Lower leg skin (tissue), 3 donors: ENCODE results near the gene PSKH1.

ENCODE experiments used
- CTCF ChIP-seq, 3 donors: fragments of 450-650 bp; IDR thresholded peaks; one replicate each; pipeline ENCODE4 v1.5.1; 2016; ENCODE audit warnings: antibody characterized with exemption in 3 of 3, mild to moderate bottlenecking in 3 of 3, moderate library complexity in 2 of 3
- POLR2A ChIP-seq, 2 donors: fragments of 450-650 bp; IDR thresholded peaks; one replicate each; pipeline ENCODE4 v1.6.1; 2016 to 2017; ENCODE audit warnings: antibody characterized with exemption in 2 of 2, mild to moderate bottlenecking in 1 of 2, moderate library complexity in 1 of 2

- TF ChIP-seq POLR2A (IDR thresholded peaks at IDR 0.05) (no peak), CTCF (IDR thresholded peaks at IDR 0.05) (no peak)
Observed at GRCh38 chr16:67963662-67964321, 70.7 kb downstream of the PSKH1 start.
